Mononuclear cell (primary cell): ENCODE results near the gene BCAS3. TPM values are rescaled to one million over a fixed set of nuclear protein-coding genes. Genes with fewer than 3 reads are reported as not detected.

ENCODE experiments used
- H3K27me3 ChIP-seq: 2 replicates; pipeline ENCODE4 v1.6.0; 2011; ENCODE audit warnings: low read length, control low read depth; ENCODE audit not compliant: insufficient read depth
- H3K4me1 ChIP-seq: 2 replicates; pipeline ENCODE4 v1.5.1; 2011; ENCODE audit warnings: mild to moderate bottlenecking, low read length, control low read depth; ENCODE audit not compliant: insufficient read depth
- H3K4me3 ChIP-seq: 2 replicates; pipeline ENCODE4 v1.5.1; 2011; ENCODE audit warnings: mild to moderate bottlenecking, low read length, moderate library complexity
- H3K9me3 ChIP-seq: 2 replicates; pipeline ENCODE4 v1.5.1; 2011; ENCODE audit warnings: low read depth, mild to moderate bottlenecking, control low read depth, low read length
- total RNA-seq: library from RNA; depleted of rRNA; stranded (reverse); fragments of >200 nt; gene quantifications from one replicate; pipeline ENCODE4 v1.2.3, GENCODE V29; 2012

BCAS3 gene
- total RNA-seq, 1 donor: 23.9 TPM

- no peaks in the 10 kb centered on the region for H3K9me3 ChIP-seq
- no peaks in the 10 kb centered on the region for H3K27me3 ChIP-seq
- no peak overlapping the region for H3K4me3 ChIP-seq
- no peaks in the 10 kb centered on the region for H3K4me1 ChIP-seq
Measured at GRCh38 chr17:61057257-61057656, 379.6 kb downstream of the BCAS3 start.

GRCh38 chr17:61058066-61058465 lies 380.4 kb downstream of the BCAS3 start:
- no peaks in the 10 kb centered on the region for H3K9me3 ChIP-seq
- no peaks in the 10 kb centered on the region for H3K4me1 ChIP-seq
- no peaks in the 10 kb centered on the region for H3K27me3 ChIP-seq
- no peak overlapping the region for H3K4me3 ChIP-seq

GRCh38 chr17:61063528-61063927 lies 385.9 kb downstream of the BCAS3 start:
- H3K4me1 ChIP-seq: no peaks in the 10 kb centered on the region
- H3K4me3 ChIP-seq: no peak overlapping the region

GRCh38 chr17:61064087-61064951 lies 386.7 kb downstream of the BCAS3 start:
- Histone ChIP-seq H3K9me3 (no peaks in the 10 kb centered on the region), H3K27me3 (no peaks in the 10 kb centered on the region), H3K4me1 (no peaks in the 10 kb centered on the region), H3K4me3 (no peak overlapping the region)

More at GRCh38 chr17:61063528-61063927, 385.9 kb downstream of the BCAS3 start:
- no peaks in the 10 kb centered on the region for H3K9me3 ChIP-seq
- H3K27me3 ChIP-seq: no peaks in the 10 kb centered on the region

- Histone ChIP-seq H3K4me1 (no peaks in the 10 kb centered on the region), H3K4me3 (no peak overlapping the region), H3K27me3 (no peaks in the 10 kb centered on the region), H3K9me3 (no peaks in the 10 kb centered on the region)
Measured at GRCh38 chr17:61065263-61065773, 387.7 kb downstream of the BCAS3 start.

- Histone ChIP-seq H3K4me3 (no peak overlapping the region), H3K4me1 (no peaks in the 10 kb centered on the region), H3K27me3 (no peaks in the 10 kb centered on the region)
Measured at GRCh38 chr17:61066062-61066461, 388.4 kb downstream of the BCAS3 start.

GRCh38 chr17:61070649-61071048 lies 393.0 kb downstream of the BCAS3 start:
- no peak overlapping the region for H3K4me3 ChIP-seq
- no peaks in the 10 kb centered on the region for H3K27me3 ChIP-seq
- no peaks in the 10 kb centered on the region for H3K9me3 ChIP-seq
- no peaks in the 10 kb centered on the region for H3K4me1 ChIP-seq

More at GRCh38 chr17:61066062-61066461, 388.4 kb downstream of the BCAS3 start:
- H3K9me3 ChIP-seq: no peaks in the 10 kb centered on the region

GRCh38 chr17:61072648-61073047 lies 395.0 kb downstream of the BCAS3 start:
- Histone ChIP-seq H3K9me3 (no peaks in the 10 kb centered on the region), H3K4me3 (no peak overlapping the region), H3K4me1 (no peaks in the 10 kb centered on the region), H3K27me3 (no peaks in the 10 kb centered on the region)

GRCh38 chr17:61073131-61073530 lies 395.5 kb downstream of the BCAS3 start:
- no peaks in the 10 kb centered on the region for H3K4me1 ChIP-seq
- H3K9me3 ChIP-seq: no peaks in the 10 kb centered on the region
- no peak overlapping the region for H3K4me3 ChIP-seq
- no peaks in the 10 kb centered on the region for H3K27me3 ChIP-seq

- Histone ChIP-seq H3K4me1 (no peaks in the 10 kb centered on the region), H3K27me3 (no peaks in the 10 kb centered on the region), H3K4me3 (no peak overlapping the region), H3K9me3 (no peaks in the 10 kb centered on the region)
Measured at GRCh38 chr17:61073799-61074513, 396.3 kb downstream of the BCAS3 start.

- H3K27me3 ChIP-seq: no peaks in the 10 kb centered on the region
- no peaks in the 10 kb centered on the region for H3K9me3 ChIP-seq
- H3K4me1 ChIP-seq: no peaks in the 10 kb centered on the region
- H3K4me3 ChIP-seq: no peak overlapping the region
Measured at GRCh38 chr17:61075988-61076387, 398.3 kb downstream of the BCAS3 start.

- H3K4me1 ChIP-seq: no peaks in the 10 kb centered on the region
- no peaks in the 10 kb centered on the region for H3K27me3 ChIP-seq
- no peak overlapping the region for H3K4me3 ChIP-seq
- H3K9me3 ChIP-seq: no peaks in the 10 kb centered on the region
Measured at GRCh38 chr17:61076621-61077031, 399.0 kb downstream of the BCAS3 start.

GRCh38 chr17:61081959-61082358 lies 404.3 kb downstream of the BCAS3 start:
- Histone ChIP-seq H3K4me1 (no peaks in the 10 kb centered on the region), H3K4me3 (no peak overlapping the region), H3K9me3 (no peaks in the 10 kb centered on the region), H3K27me3 (no peaks in the 10 kb centered on the region)

- H3K4me3 ChIP-seq: no peak overlapping the region
- H3K9me3 ChIP-seq: no peaks in the 10 kb centered on the region
- no peaks in the 10 kb centered on the region for H3K4me1 ChIP-seq
- no peaks in the 10 kb centered on the region for H3K27me3 ChIP-seq
Measured at GRCh38 chr17:61084260-61084659, 406.6 kb downstream of the BCAS3 start.

- Histone ChIP-seq H3K4me3 (no peak overlapping the region), H3K4me1 (no peaks in the 10 kb centered on the region), H3K27me3 (no peaks in the 10 kb centered on the region), H3K9me3 (peaks cover 4% of the 10 kb centered on the region)
Measured at GRCh38 chr17:61087024-61087423, 409.4 kb downstream of the BCAS3 start.
